ENCODE data around the gene AHSG. TPM values are rescaled to one million over a fixed set of nuclear protein-coding genes. Genes with fewer than 3 reads are reported as not detected.
"Not testable (repeated sequence)": the region's sequence is repeated elsewhere in the genome, so short reads cannot be mapped to it uniquely, and the experiment has no call there.

The AHSG gene
- total RNA-seq, 1 donor = not detected

DNA sequence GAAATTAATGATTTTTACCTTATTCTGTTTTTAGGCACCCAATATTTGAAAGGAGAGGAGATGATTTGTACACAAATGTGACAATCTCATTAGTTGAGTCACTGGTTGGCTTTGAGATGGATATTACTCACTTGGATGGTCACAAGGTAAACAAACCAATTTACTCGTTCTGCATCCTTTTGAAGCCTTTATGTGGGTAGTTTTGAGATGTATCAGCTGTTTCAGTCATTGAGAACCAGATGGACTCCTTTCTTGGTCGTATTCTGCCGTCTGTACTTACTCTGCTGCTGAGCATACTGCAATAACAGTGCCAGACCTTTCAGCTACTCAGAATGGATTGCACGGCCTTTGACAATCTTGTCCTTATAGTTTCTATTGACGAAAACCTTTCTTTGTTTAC, 29.0 kb upstream of the AHSG start:
- TF ChIP-seq, protein P1, sequence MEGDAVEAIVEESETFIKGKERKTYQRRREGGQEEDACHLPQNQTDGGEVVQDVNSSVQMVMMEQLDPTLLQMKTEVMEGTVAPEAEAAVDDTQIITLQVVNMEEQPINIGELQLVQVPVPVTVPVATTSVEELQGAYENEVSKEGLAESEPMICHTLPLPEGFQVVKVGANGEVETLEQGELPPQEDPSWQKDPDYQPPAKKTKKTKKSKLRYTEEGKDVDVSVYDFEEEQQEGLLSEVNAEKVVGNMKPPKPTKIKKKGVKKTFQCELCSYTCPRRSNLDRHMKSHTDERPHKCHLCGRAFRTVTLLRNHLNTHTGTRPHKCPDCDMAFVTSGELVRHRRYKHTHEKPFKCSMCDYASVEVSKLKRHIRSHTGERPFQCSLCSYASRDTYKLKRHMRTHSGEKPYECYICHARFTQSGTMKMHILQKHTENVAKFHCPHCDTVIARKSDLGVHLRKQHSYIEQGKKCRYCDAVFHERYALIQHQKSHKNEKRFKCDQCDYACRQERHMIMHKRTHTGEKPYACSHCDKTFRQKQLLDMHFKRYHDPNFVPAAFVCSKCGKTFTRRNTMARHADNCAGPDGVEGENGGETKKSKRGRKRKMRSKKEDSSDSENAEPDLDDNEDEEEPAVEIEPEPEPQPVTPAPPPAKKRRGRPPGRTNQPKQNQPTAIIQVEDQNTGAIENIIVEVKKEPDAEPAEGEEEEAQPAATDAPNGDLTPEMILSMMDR (IDR thresholded peaks at IDR 0.05; ENCODE audit: insufficient read depth, low read depth, low read length) = no peak
- DNase-seq (ENCODE audit: low read depth) = no peak
- no peak overlapping the region for H3K4me3 ChIP-seq (ENCODE audit: low read depth, low read length)

DNA sequence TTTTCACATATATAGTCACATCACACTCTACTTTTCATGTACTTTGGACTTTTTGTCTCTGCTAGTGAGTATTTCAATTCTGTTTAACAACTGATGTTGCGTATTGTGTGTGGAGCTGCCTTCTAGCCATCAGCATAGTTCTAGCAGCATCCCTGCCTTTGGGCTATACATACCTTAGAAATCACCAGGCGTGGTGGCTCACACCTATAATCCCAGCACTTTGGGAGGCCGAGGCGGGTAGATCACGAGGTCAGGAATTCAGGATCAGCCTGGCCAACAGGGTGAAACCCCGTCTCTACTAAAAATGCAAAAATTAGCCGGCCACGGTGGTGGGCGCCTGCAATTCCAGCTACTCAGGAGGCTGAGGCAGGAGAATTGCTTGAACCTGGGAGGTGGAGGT, 26.6 kb upstream of the AHSG start:
- DNase-seq (ENCODE audit: low read depth); H3K4me3 ChIP-seq (ENCODE audit: low read depth, low read length): not testable (repeated sequence)

DNA sequence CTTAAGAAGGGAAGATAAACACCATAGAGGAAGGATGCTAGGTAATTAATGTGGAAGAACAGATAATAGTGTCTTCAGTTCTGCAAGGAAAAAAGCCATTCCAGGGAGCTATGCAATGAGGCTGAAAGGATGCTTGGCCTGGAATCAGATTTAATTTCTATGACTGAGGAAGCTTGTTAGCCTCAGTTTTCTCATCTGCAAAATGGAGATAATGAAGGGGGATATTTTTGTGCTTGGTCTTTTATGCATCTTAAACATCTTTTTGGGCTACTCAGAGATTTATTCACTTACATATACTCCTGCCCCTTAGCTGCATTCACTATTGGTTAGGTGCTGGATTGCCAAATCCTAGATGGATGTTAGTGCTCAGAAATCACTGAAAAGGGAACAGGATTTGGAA, 25.7 kb upstream of the AHSG start:
- DNase-seq (ENCODE audit: low read depth) = no peak
- TF ChIP-seq, protein P1 (IDR thresholded peaks at IDR 0.05; ENCODE audit: insufficient read depth, low read depth, low read length) = no peak
- no peak overlapping the region for H3K4me3 ChIP-seq (ENCODE audit: low read depth, low read length)

DNA sequence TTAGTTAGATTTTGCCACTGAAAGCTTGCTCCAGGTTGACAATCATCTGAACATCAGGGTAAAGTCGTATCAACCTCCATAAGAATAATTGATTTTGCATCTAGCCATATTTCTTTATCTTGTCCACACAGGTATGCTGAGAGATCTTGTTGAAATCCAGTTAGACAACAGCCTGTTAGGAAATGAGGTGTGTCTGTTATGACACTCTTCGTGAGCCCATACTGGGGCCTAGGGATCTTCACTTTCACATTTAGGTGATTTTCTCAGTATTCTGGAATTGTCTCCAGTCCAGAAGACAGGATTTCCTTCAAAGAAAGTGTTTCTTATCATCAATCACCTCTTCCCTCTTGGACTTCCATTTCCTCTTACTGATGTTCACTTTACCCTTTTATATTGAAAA, 24.2 kb upstream of the AHSG start:
- TF ChIP-seq, protein P1 (IDR thresholded peaks at IDR 0.05; ENCODE audit: insufficient read depth, low read depth, low read length) = no peak
- no peak overlapping the region for H3K4me3 ChIP-seq (ENCODE audit: low read depth, low read length)
- no peak for DNase-seq (ENCODE audit: low read depth)

DNA sequence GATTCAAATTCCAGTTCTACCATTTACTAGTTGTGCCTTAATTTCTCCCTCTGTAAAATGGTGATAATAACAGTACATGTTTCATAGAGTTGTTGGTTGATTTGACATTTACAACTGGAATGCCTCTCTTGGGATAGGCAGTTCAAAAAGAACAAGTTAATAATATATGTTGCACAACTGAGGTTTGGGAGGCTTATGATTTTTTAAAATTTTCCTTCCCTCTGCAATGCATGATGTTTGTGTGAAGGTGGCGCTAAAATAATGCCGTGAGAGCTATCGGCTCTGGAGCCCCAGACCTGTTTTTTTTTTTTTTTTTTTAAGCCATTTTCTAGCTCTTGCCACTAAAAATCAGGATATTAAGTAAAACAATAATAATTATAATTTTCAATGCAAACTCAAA, 23.7 kb upstream of the AHSG start:
- peak; percentile 53 for DNase-seq (ENCODE audit: low read depth)
- no peak overlapping the region for H3K4me3 ChIP-seq (ENCODE audit: low read depth, low read length)
- TF ChIP-seq, protein P1 (IDR thresholded peaks at IDR 0.05; ENCODE audit: insufficient read depth, low read depth, low read length) = peak; percentile 39

DNA sequence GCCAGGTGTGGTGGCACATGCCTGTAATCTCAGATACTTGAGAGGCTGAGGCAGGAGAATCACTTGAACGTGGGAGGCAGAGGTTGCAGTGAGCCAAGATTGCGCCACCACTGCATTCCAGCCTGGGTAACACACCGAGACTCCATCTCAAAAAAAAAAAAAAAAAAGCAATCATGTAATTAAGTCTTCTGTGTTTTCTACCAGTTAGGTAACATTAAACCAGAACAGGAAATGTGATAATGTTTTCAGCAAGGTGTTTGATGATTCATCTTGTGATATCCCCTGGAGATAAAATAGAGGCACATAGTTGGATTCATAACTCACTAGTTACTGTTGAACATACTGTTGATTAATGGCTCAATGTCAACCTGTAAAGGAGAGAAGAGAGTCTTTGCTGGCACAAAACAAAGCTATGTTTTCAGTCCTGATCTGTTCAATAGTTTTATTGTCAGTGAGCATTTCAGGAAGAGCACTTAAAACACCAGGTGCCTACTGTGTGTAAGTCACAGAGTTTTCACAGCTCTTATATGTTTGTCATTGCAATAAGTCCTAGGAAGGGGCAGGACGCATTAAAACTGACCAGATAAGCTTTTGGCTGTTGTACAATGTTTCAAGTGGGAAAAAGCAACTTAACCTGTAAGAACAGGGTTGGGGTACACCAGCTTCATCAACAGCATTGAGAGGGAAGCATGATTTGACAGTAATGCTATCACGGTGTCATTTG, 22.8 kb upstream of the AHSG start:
- no peak overlapping the region for H3K4me3 ChIP-seq (ENCODE audit: low read depth, low read length)

DNA sequence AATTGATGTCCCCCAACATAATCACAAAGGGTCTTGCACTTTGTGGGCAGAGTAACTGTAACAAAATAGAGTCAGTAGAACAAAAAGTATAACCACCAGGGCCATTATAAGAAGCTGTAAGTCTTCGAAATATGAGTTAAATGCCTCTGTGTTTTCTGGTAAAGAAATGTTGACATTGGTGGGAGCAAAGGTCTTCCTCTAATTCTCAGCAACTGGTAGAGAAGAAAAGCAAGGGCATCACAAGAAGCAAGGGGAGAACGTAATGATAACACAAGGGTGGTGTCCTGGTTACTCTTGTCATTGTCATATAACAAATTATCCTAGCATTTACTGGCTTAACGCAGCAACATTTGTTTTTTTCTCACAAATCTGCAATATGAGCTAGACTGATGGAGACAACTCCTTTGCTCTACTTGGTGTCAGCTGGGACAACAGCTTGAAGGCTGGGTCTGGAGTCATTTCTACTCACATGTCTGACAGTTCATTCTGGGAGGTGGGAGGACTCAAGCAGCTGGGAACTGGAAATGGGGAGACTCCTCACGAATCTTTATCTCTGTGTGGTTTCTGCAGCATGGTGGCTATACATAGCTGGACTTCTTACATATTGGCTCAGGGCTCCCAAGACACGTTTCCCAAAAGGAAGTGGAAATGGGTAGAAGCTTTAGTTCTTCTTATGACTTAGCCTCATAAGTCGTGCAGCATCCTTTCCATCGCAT, 22.1 kb upstream of the AHSG start:
- H3K4me3 ChIP-seq (ENCODE audit: low read depth, low read length) = no peak overlapping the region
- TF ChIP-seq, protein P1 (IDR thresholded peaks at IDR 0.05; ENCODE audit: insufficient read depth, low read depth, low read length) = no peak
- DNase-seq (ENCODE audit: low read depth) = no peak

More for the DNA sequence above, 22.8 kb upstream of the AHSG start:
- DNase-seq (ENCODE audit: low read depth) = peak; percentile 34
- TF ChIP-seq, protein P1 (IDR thresholded peaks at IDR 0.05; ENCODE audit: insufficient read depth, low read depth, low read length) = no peak
